ENCODE measurements around the gene TNFRSF1A.
"Not testable (repeated sequence)": the region's sequence is repeated elsewhere in the genome, so short reads cannot be mapped to it uniquely, and the experiment has no call there.

TNFRSF1A gene

DNA sequence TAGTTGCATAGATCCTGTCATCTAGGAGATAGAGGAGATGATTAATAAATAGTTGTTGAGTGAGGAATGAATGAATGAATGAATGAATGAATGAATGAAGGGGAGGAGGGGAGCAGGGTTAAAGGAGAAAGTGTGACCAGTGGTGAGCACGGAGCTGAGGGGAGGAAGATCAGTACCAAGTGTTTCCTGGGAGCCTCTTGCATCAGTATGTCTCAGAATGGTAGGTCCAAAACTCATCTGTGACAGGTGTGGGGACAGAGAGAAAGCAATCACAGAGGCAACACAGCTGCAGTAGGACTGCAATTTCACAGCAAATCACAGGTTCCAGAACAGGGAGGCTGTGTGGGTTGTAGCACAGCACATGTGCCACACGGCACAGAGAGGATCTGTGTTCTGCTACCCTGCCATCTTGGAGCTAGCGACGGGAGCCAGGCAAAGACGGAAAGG is 14.5 kb upstream of the TNFRSF1A start:
- DNase-seq (ENCODE audit: low read depth), result no peak

DNA sequence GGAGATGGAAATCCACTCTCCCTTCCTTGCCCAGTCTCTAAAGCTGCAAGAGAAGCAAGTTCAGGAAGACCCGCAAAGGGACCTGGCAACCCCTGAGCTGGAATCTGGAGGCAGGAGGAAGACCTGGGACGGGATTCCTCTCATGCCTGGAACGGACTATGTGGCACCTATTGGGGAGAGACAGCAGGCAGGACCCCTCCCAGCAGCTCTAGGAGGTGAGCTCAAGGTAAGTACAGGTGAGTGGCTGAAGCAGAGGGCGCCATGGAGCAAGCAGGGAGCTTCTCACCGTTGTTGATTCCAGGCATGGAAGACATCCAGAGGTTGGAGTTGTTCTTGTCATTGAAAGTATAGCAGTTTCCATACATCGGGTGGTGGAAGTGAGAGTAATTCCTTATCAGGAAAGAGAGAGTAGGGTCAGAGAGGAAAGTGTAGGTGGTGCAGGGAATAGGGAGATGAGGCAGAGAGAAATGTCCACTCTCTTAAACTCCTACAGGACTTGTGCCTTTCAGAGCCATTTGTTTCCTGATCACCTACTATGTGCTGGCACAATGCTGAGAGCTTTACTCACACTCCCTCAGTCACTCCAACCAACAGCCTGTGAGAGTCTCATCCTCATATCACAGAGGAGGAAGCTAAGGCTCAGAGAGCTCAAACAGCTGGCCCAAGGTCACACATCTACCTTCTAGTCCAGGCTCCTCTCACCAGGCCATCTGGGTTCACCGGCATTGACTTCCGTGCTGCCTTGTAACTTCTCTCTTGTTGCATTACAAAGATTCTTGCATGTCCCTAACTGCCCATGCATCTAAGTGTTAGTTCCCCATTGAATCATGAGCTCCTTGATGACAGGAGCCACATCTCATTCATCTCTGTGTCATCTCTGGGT is 13.9 kb upstream of the TNFRSF1A start:
- DNase-seq (ENCODE audit: low read depth), result no peak

DNA sequence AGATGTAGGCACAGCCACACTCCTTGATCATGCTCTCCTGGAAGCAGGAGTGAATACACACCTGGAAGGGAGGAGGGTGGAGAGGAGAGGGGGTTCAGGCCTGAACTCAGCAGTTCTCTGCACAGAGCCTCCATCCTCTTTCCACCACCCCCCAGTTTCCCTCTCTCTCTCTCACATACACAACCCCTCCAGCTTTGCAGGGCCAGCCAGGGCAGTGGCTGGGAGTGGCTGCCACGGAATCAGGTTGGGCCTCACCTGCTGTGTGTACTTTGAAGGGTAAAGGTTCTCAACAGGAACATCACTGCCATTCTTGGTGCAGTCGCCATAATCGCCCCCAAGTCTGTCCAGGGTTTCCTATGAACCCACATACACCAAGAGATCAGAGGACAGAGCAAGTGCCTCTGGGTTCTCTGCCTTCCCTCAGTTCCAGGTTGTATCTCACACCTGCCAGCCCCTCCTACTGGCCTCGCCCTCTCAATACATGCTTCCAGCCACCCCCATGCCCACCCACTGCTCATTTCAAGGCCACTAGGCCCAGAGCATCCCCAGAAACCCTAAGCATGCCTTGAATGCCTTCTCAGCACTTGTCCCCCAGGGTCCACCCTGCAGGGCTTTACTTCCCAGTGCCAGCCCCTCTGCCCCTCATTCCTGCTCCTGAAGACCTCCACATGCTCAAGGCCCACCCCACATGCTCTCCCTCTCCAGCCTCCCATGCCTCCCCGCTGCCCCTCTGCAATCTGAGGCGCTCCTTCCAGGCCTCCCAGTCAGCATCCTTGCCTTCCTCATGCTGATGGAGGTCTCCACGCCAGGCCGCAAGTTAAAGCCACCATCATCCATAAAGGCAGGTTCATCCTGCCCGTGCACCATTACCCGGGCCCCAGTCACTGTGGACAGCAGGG is 12.9 kb upstream of the TNFRSF1A start:
- DNase-seq (ENCODE audit: low read depth), result no peak

DNA sequence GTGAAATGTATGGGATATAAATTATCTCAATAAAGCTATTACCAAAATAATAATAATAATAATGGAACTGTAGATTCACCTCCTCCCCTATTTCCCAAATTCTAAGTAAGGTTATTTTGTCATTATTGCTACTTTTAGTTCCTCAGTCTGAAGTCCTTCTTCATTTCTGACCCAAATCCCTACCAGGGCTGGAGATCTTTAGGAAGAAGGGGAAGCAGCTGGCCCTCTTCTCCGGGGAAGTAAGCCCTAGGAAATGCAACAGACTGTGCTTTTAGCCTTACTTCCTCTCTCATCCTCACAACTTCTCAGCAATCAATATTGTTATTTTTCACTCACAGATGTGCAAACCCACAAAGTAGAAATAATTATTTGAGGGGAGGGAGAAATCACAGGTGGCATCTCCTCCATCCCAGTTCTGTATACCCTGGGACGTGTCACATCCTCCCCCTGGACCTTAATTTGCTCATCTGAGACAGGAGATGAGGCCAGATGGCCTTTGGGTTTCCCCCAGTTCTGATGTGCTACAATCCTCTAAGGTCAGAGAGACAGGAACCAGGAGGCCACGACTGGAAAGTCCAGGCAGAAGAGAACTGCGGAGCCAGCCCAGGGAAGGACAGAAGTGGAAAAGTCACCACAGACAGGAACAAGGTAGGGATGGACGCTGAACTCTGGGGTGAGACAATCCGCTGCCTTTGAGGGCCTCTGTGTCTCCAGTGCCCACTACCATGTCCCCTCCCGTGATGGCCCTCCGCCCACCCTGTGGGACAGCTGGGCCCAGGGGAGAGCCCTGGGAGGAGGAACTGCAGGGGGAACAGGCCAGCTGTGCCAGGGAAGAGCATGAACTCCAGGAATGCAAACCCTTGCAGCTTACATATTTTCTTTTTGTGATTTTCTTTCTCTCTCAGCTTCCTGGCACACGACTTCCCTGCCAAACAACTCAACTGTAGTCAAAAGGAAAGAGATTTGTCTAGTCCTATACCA is 10.6 kb upstream of the TNFRSF1A start:
- no peak for DNase-seq (ENCODE audit: low read depth)

GRCh38 chr12:6351622-6352021 is 9.7 kb upstream of the TNFRSF1A start:
- no peak for DNase-seq (ENCODE audit: low read depth)

DNA sequence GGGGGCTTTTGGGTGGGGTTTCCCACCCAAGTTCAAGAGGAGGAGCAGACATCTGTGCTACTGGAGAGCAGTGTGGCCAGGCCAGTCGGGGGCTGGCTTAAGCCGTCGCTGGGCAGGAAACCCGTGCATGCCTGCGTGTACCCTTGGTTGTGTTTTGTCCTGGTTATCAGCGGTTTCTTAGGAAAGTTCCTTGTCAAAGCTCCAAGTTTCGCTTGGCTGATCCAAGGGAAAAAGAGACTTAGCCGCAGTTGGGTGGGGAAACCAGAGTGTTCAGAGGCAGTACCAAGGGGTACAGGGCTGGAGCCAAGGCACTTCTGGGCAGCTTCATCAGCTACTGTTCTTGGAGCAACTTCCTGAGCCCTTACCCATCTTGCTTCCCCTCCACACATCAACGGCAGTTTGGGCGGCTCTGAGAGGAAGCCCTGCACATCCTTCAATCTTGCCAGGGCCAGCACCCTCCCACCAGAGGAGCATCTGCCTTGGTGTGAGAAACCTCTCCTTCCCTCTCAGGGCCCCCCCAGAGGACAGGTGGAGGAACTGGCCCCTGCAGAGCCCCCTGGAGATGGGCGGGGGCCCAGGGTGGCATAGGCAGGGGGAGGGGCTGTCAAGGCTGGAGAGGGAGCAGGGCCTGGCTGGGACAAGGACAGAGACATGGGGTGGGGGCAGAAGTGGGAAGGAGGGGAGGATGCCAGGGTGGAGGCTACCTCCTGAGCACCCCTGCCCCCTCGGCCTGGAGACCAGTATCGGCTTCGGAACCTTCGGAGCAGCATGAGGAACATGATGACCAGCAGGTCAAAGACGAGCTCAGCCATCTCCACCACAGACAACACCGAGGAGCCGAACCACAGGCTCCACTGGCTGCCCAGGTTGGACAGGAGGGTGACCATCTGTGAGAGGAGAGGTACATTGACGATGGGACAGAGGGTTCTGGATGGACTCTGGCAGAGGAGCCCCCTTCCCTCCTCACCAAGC is 5.8 kb upstream of the TNFRSF1A start:
- no peak for DNase-seq (ENCODE audit: low read depth)

DNA sequence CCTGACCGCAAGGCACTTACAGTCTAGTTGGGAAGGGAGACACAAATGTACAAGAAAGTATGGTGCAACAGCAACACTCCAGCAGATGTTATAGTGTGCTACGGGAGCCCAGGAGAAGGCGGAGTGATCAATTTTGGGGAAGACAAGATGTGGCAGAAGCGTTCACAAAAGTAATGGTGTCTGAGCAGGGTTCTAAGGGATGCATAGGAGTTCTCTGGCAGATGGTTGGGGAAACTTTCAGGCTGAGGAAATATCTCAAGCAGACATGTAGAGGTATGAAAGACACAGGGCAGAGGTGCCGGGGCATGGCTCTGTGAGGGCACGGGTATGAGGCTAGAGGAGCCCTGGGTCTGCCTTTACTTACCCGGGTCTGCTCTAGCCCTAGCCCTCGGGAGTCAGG is 5.1 kb upstream of the TNFRSF1A start:
- DNase-seq (ENCODE audit: low read depth), result no peak

DNA sequence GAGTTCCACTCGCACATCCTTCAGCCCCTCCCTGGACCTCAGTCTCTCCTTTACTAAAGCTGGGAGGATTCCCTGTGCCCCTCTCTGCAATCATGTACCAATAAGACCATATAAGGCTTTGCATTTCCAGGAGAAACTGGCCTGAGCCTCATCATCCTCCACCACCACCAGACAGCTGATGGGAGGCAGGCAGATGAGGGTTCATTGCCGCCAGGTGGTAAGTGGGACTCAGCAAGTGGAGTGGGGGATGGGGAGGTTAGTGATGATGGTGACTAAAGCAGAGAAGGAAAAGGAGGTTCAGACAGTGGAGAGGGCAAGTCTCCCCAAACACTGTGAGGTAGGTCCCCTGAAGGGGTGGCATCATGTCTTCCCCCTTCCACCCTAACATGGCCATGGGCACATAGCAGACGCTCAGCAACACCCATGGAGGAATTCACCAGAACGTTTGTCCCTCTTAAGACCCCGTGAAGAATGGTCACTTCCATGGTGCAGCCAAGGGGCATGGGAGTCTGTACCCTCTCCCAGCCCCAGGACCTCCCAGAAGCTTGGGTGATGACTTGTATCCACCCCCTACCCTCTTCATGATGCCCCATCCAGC is 4.5 kb upstream of the TNFRSF1A start:
- no peak for DNase-seq (ENCODE audit: low read depth)

DNA sequence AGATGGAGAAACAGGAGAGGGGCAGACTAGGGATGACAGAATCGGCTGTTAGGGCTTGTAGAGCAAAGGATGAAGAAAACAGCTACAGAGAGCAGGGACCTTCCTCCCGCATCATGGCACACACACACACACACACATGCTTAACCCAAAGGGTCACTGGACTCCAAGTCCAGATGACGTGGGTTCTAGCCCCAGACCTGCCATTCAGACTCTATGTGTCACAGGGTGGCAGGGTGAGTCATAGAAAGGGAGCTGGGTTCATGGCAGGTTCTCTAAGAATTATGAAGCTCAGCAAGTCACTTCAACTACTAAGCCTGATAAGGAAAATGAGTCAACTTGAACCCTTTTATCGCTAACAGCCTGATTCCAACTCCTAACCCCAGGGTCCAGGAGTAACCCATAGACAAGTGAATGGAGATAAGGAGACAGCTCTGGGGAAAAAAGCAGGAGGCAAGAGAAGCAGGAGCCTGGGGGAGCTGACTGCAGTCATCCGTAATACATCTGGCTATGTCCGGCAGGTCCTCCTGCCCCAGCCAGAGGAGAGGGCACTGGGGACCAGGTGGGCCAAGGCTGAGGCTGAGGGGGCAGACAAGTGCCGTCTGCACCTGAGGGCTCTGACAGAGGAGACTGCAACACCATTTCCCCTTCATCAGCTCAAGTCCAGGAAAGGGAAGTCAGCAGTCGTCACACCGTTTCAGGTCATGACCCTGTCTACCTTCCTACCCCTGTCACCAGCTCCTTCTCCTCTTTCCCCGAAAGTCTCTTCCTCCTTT is 3.6 kb upstream of the TNFRSF1A start:
- DNase-seq (ENCODE audit: low read depth), result no peak

GRCh38 chr12:6344101-6344660 is 2.3 kb upstream of the TNFRSF1A start:
- not testable (repeated sequence) for DNase-seq (ENCODE audit: low read depth)

DNA sequence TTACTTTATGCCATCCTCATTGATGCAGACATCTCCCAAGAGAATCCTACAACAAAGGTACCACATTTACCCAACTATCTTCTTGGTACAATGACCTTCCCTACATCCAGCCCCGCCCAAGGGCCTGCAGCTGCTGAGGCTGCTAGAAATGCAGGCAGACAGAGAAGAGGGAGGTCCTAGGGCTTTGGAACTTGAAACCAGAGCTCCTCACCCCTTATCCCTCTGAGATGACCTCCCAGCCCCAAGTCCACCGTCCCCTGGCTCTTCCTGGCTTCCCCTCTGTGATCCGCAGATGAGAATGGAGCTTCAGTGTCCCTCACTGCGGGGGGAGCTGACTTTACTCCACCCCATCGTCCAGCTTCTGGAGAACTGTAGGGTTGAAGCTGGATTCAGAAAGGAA is 1.6 kb upstream of the TNFRSF1A start:
- no peak for DNase-seq (ENCODE audit: low read depth)

DNA sequence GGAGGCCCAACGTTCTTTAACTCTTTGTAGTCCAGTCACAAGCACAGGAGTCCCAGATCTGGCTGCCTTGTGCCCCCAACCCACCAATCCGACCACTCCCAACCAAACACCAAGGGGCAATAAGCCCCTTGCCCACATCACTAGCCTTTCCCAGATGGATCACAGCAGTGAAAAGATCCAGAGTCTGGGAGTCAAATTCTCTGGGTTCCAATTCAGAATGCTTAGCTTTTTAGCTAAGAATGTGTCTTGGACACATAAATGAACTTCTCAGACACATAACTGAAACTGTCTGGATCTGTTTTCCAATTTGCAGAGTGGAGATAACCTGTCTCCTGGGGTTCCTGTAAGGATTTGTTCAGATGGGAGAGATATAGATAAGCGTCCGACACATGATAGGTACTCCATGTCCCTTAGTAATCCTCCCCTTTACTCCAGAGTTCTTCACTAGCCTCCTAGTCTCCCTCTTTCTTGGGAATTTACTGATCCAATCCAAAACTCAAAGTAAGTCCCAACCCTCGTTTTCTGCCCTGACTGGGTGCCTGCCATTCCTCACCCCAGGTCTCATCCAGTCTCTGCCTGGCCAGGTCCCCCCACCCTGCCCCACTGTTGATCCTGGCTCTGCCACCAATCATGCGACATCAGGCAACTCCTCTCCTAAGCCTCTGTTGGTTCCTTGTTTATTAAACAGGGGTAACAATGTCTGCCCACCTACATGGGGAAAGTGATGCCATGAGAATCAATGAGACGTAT is 439 bp upstream of the TNFRSF1A start:
- DNase-seq (ENCODE audit: low read depth), result no peak

DNA sequence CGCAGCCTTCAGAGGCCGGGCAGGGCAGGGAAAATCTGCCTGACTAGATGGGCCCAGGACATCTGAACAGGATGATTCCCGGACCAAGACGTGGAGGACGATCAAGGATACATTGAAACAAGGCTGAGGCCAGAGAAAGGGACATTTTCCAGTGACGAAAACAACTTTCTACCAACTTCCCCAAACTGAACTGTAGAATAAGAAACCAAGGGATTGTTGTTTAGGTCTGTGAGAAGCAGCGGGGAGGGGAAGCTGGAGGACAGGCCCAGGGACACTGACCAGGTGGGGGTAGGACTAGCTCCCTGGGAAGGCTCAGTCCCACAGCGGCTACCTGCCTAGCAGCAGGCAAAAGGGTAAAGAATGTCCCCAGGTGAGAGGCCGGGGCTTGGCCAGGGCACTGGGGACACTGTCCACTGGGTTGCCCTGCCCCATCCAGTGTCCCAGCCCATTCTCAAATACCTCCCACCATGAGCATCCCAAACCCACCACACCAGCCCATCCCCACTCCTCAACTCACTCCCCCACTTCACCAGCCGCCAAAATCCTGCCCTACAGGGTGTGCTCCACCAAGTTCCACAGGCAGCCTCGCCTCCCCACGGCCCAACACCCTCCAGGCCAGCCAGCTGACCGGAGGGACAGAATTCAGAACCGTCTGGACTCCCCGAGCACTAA is 995 bp downstream of the TNFRSF1A start:
- no peak for DNase-seq (ENCODE audit: low read depth)

- DNase-seq (ENCODE audit: low read depth), result no peak
Measured at GRCh38 chr12:6340032-6340638, 1.7 kb downstream of the TNFRSF1A start.

DNA sequence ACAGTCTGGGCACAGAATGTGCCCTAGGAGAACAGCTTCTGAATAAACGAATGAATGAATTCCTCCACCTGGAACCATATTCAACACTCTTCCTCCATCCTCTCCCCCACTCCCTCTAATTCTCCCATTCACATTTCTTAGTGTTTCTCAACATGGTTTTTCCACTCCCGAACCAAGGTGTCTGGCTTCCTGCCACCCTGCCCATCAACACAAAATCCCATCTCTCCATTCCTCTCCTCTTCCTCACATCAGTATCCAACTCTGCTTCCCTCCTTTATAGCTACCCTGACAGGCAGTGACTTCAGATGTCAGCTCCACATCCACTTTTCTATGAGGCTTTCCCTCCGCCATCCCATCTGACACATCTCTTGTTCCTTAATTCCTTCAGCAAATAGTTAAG is 2.9 kb downstream of the TNFRSF1A start:
- no peak for DNase-seq (ENCODE audit: low read depth)

DNA sequence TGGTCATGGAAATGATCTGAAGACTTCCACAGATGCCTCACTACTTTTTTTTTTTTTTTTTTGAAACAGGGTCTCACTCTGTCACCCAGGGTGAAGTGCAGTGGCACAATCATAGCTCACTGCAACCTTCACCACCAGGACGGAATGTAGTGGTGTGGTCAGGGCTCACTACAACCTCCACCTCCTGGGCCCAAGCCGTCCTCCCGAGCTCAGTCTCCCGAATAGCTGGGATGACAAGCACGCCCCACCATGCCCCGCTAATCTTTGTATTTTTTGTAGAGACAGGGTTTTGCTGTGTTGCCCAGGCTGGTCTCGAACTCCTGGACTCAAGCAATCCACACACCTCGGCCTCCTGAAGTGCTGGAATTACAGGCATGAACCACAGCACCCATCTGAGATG is 3.3 kb downstream of the TNFRSF1A start:
- not testable (repeated sequence) for DNase-seq (ENCODE audit: low read depth)

- DNase-seq (ENCODE audit: low read depth), result no peak
Measured at GRCh38 chr12:6337958-6338433, 3.9 kb downstream of the TNFRSF1A start.
